ENCODE data around the gene HOXA3.

HOXA3 gene

GRCh38 chr7:27189295-27189996 is 37.1 kb upstream of the HOXA3 start:
- no peak for DNase-seq (ENCODE audit: low read depth)

- no peak for DNase-seq (ENCODE audit: low read depth)
Observed at GRCh38 chr7:27188386-27189294, 36.3 kb upstream of the HOXA3 start.

GRCh38 chr7:27187475-27188385 is 35.3 kb upstream of the HOXA3 start:
- DNase-seq (ENCODE audit: low read depth) = no peak

- DNase-seq (ENCODE audit: low read depth) = no peak
Observed at GRCh38 chr7:27186668-27187474, 34.5 kb upstream of the HOXA3 start.

- DNase-seq (ENCODE audit: low read depth) = no peak
Observed at GRCh38 chr7:27185854-27186667, 33.7 kb upstream of the HOXA3 start.

GRCh38 chr7:27185013-27185853 is 32.9 kb upstream of the HOXA3 start, which contains the start of gene HOXA11:
HOXA11 (minus strand) TSS chr7:27185232; CDS start chr7:27185144, 88 bp downstream.
- DNase-seq (ENCODE audit: low read depth) = peak; percentile 7

- DNase-seq (ENCODE audit: low read depth) = no peak
Observed at GRCh38 chr7:27184337-27185012, 32.1 kb upstream of the HOXA3 start.

GRCh38 chr7:27183682-27184336 is 31.4 kb upstream of the HOXA3 start:
- no peak for DNase-seq (ENCODE audit: low read depth)

GRCh38 chr7:27182861-27183681 is 30.7 kb upstream of the HOXA3 start:
- DNase-seq (ENCODE audit: low read depth) = no peak

GRCh38 chr7:27182285-27182841 is 30.0 kb upstream of the HOXA3 start:
- DNase-seq (ENCODE audit: low read depth) = no peak

- DNase-seq (ENCODE audit: low read depth) = no peak
Observed at GRCh38 chr7:27181795-27182275, 29.5 kb upstream of the HOXA3 start.

GRCh38 chr7:27180431-27181420 is 28.3 kb upstream of the HOXA3 start:
- DNase-seq (ENCODE audit: low read depth) = no peak

- DNase-seq (ENCODE audit: low read depth) = peak; percentile 28
Observed at GRCh38 chr7:27179503-27180430, 27.4 kb upstream of the HOXA3 start.

GRCh38 chr7:27179030-27179429 is 26.6 kb upstream of the HOXA3 start:
- no peak for DNase-seq (ENCODE audit: low read depth)

- DNase-seq (ENCODE audit: low read depth) = no peak
Observed at GRCh38 chr7:27178366-27178765, 26.0 kb upstream of the HOXA3 start.
